Fibroblast of lung (primary cell): ENCODE results near the gene KRT16.

Experiments used
- EZH2 ChIP-seq: IDR thresholded peaks from 2 replicates; pipeline ENCODE4 v1.5.1; 2012; ENCODE audit warnings: low read length, control low read depth, mild to moderate bottlenecking; ENCODE audit errors: missing control alignments
- TF ChIP-seq, protein P1 (sequence below), 2 donors: IDR thresholded peaks in 1 of 2; conservative IDR thresholded peaks in 1 of 2; 1 replicate in 1 of 2; 2 replicates in 1 of 2; pipeline ENCODE4 v1.5.1; 2011 to 2012; ENCODE audit warnings: low read length in 2 of 2, control low read depth in 1 of 2, inconsistent platforms in 1 of 2, low read depth in 1 of 2, mild to moderate bottlenecking in 1 of 2

DNA sequence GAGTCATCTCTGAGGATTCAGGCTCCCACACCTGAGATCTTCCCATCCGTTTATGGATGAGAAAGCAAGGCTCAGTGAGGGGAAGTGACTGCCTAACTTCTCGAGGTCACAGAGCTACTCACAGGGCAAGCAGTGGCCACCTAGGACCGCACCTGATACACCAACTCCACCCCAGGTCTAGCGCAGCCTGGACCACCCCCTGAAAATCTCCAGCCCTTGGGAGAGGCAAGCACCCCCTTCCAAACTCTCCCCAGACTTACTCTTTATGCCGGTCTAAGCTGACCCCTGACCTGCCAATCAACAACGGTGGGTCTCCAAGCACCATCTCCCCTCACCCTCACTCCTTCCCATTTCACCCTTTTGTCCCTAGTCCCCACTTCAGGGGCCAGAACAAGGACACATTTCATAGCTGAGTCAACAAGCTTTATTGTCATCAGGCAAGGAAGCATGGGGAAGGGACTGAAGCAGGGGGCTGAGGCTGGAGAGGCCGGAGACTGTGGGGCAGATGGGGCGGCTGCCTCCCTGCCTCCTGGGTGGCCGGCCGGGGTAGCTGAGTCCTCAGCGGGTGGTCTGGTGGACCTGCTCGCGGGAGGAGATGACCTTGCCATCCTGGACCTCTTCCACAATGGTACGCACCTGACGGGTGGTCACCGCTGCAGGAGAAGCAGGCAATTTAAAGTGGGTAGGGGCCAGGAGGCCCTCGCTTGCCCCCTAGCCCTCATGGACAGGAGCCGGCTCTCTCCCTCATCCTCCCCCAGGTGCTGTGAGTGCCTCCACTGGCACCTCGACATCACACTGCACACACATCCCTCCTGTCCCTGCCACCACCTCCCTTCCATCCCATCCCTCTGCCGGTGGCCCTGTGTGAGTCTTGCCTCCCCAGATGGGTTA, 6.7 kb upstream of the KRT16 start:
- TF ChIP-seq, protein P1, sequence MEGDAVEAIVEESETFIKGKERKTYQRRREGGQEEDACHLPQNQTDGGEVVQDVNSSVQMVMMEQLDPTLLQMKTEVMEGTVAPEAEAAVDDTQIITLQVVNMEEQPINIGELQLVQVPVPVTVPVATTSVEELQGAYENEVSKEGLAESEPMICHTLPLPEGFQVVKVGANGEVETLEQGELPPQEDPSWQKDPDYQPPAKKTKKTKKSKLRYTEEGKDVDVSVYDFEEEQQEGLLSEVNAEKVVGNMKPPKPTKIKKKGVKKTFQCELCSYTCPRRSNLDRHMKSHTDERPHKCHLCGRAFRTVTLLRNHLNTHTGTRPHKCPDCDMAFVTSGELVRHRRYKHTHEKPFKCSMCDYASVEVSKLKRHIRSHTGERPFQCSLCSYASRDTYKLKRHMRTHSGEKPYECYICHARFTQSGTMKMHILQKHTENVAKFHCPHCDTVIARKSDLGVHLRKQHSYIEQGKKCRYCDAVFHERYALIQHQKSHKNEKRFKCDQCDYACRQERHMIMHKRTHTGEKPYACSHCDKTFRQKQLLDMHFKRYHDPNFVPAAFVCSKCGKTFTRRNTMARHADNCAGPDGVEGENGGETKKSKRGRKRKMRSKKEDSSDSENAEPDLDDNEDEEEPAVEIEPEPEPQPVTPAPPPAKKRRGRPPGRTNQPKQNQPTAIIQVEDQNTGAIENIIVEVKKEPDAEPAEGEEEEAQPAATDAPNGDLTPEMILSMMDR (conservative IDR thresholded peaks at IDR 0.05 in 1 of 2, IDR thresholded peaks at IDR 0.05 in 1 of 2; ENCODE audit: low read depth in 1 of 2, low read length in 2 of 2) = no peak
- TF ChIP-seq EZH2 = no peak
